ENCODE data around the gene TMEM150B.

TMEM150B gene

DNA sequence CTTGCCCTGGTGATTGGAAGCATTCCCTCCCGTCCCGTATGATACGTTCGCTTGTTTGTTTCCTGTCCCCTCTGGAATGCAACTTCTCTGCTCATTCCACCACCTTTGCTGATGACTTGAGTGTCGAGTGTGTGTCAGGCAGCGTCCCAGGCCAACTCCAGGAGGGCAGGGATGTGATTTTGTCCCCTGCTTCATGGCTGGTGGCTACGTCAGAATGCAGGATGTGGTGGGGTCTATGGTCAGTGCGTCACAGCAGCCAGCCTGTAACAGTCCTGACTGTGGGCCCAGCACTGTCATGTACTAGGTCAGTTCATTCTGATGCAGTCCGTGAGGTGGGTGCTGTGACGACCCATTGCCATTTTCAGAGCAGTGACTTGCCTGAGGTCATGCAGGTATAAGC lies 25.1 kb downstream of the TMEM150B start:
- no peak overlapping the region for H3K4me3 ChIP-seq (ENCODE audit: low read depth, low read length)
- H3K27me3 ChIP-seq (ENCODE audit: control insufficient read depth, insufficient read depth, low read length), result no peaks in the 10 kb centered on the region
- H3K4me1 ChIP-seq (ENCODE audit: control insufficient read depth, insufficient read depth, low read length), result peaks cover 3% of the 10 kb centered on the region
- H3K9ac ChIP-seq (ENCODE audit: low read depth, low read length), result no peak overlapping the region
- H3K9me3 ChIP-seq (ENCODE audit: control insufficient read depth, insufficient read depth, low read length), result no peaks in the 10 kb centered on the region
- peaks cover 44% of the 10 kb centered on the region for H3K36me3 ChIP-seq (ENCODE audit: control insufficient read depth, insufficient read depth, low read length)

DNA sequence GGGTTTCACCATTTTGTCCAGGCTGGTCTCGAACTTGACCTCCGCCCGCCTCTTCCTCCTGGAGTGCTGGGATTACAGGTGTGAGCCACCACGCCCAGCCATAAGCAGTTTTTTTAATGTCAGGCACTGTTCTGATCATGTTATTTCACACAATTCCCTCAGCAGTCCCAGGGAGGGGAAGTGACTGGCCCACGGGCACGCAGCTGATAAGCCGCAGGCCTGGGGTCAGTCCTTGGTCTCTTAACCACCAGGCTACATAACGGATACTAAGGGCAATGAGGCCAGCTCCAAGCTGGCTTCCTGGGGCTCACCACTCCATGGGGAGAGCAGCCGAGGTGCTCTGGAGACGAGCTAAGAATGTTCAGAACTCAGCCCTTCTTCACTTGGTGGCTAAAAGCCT lies 27.9 kb downstream of the TMEM150B start:
- H3K9me3 ChIP-seq (ENCODE audit: control insufficient read depth, insufficient read depth, low read length), result no peaks in the 10 kb centered on the region
- H3K36me3 ChIP-seq (ENCODE audit: control insufficient read depth, insufficient read depth, low read length), result peaks cover 31% of the 10 kb centered on the region
- peaks cover 3% of the 10 kb centered on the region for H3K4me1 ChIP-seq (ENCODE audit: control insufficient read depth, insufficient read depth, low read length)
- no peak overlapping the region for H3K4me3 ChIP-seq (ENCODE audit: low read depth, low read length)
- no peaks in the 10 kb centered on the region for H3K27me3 ChIP-seq (ENCODE audit: control insufficient read depth, insufficient read depth, low read length)
- no peak overlapping the region for H3K9ac ChIP-seq (ENCODE audit: low read depth, low read length)

DNA sequence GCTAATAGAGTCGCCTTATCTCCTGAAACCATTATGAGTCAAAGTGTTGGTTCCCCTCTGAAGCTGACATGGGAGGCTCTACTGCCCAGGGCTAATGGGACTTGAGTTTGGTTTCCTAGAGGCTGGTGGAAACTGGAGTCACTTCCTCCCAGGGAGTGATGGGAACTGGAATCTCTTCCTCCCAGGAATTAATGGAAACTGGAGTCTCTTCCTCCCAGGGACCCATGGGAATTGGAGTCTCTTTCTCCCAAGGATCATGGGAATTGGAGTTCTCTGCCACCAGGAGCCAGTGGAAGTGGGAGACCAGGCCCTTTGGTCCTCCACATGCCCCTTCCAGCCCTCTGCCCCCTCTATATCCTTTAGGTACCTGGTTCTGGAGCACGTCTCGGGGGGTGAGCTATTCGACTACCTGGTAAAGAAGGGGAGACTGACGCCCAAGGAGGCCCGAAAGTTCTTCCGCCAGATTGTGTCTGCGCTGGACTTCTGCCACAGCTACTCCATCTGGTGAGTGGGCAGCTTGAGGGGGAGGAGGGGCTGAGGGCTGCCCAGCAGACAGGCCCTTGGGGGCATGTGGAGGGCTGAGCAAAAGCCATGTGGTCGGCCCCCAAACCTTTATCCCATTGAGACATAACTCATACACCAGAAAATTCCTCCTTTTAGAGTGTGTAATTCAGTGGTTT lies 35.9 kb downstream of the TMEM150B start:
- H3K36me3 ChIP-seq (ENCODE audit: control insufficient read depth, insufficient read depth, low read length), result peaks cover 33% of the 10 kb centered on the region
- H3K4me1 ChIP-seq (ENCODE audit: control insufficient read depth, insufficient read depth, low read length), result no peaks in the 10 kb centered on the region
- H3K9me3 ChIP-seq (ENCODE audit: control insufficient read depth, insufficient read depth, low read length), result no peaks in the 10 kb centered on the region
- no peak overlapping the region for H3K4me3 ChIP-seq (ENCODE audit: low read depth, low read length)
- no peaks in the 10 kb centered on the region for H3K27me3 ChIP-seq (ENCODE audit: control insufficient read depth, insufficient read depth, low read length)
- no peak overlapping the region for H3K9ac ChIP-seq (ENCODE audit: low read depth, low read length)

DNA sequence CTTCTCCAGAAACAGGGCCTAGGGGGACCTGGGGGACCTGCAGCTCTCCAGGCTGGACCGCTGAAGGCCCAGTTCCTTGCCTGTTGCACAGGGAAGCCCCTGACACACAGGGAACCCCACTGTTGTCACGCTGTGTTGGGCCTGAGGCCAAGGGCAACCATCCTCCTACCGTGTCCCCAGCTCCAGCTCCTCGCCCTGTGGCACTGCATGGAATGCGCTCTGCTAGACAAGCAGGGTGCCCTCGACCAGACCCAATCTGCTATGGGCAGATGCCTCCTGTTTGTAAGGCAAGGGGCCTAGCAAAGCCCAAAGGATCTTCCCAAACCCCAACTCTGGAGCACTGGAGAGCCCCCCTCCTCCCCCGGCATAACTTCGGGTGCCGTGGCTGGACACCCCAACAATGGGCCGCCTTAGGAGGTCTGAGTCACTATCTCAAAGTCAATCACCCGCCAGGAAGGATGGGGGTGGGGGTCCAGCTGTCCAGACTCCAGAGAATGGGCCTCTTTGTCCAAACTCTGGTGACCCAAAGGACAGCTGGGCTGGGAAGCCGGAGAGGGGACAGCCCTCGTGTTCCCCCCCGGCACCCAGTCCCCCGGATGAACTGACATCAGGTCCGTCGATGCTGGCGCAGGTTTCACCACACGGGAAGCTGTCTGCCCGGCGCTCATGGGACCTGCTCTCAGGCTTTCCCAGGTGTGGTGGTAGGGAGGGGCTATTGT lies 37.6 kb downstream of the TMEM150B start:
- Histone ChIP-seq H3K36me3 (ENCODE audit: control insufficient read depth, insufficient read depth, low read length) (peaks cover 27% of the 10 kb centered on the region), H3K27me3 (ENCODE audit: control insufficient read depth, insufficient read depth, low read length) (no peaks in the 10 kb centered on the region), H3K4me1 (ENCODE audit: control insufficient read depth, insufficient read depth, low read length) (no peaks in the 10 kb centered on the region), H3K4me3 (ENCODE audit: low read depth, low read length) (no peak overlapping the region), H3K9ac (ENCODE audit: low read depth, low read length) (no peak overlapping the region), H3K9me3 (ENCODE audit: control insufficient read depth, insufficient read depth, low read length) (no peaks in the 10 kb centered on the region)

DNA sequence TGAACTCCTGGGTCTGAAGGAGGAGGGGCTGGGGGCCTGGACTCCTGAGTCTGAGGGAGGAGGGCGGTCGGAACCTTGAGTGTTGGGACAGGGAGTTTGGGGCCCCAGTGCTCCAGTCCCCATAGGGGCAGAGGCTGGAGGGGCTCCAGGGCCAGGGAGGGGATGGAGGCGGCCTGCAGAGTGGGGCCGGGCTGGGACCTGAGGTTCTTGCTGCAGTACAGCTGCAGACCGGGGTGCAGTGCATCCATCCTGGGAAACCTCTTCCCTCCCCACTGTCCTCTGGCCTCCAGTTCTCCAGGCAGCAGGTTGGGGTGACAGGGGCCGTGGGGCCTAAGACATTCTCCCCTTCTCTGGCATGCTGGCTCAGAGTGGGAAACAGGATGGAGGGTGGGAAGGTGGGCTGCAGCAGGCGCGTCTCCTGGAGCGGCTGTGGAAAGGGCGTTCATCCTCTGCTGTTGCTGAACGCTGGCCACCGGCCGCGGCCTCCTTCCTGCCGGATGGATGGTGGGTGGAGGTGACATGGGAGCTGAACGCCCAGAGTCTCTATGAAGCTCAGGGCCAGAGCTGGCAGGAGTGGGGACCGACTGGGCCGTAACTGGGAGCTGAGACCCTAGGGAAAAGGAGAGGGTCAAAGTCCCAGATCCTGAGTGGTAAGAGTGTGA lies 39.8 kb downstream of the TMEM150B start:
- Histone ChIP-seq H3K4me3 (ENCODE audit: low read depth, low read length) (peak overlapping the region; percentile 43), H3K36me3 (ENCODE audit: control insufficient read depth, insufficient read depth, low read length) (peaks cover 23% of the 10 kb centered on the region), H3K4me1 (ENCODE audit: control insufficient read depth, insufficient read depth, low read length) (peaks cover 6% of the 10 kb centered on the region), H3K9ac (ENCODE audit: low read depth, low read length) (no peak overlapping the region), H3K9me3 (ENCODE audit: control insufficient read depth, insufficient read depth, low read length) (no peaks in the 10 kb centered on the region), H3K27me3 (ENCODE audit: control insufficient read depth, insufficient read depth, low read length) (no peaks in the 10 kb centered on the region)

DNA sequence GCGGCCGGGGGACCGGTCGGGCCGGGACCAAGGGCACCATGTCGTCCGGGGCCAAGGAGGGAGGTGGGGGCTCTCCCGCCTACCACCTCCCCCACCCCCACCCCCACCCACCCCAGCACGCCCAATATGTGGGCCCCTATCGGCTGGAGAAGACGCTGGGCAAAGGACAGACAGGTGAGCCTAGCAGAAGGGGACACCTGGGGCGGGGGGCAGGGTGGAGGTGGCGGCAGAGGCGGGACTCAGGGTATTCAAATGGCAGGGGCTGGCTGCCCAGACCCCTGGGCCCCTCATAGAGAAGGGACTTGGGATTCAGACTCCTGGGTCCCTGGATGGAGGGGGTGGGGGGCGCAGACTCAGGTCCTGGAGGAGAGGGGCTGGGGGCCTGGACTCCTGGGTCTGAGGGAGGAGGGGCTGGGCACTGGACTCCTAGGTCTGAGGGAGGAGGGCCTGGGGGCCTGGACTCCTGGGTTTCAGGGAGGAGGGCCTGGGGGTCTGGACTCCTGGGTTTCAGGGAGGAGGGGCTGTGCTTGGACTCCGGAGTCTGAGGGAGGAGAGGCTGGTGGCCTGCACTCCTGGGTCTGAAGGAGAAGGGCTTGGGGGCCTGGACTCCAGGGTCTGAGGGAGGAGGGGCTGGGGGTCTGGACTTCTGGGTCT lies 40.6 kb downstream of the TMEM150B start:
- no peaks in the 10 kb centered on the region for H3K27me3 ChIP-seq (ENCODE audit: control insufficient read depth, insufficient read depth, low read length)
- peaks cover 21% of the 10 kb centered on the region for H3K36me3 ChIP-seq (ENCODE audit: control insufficient read depth, insufficient read depth, low read length)
- H3K9me3 ChIP-seq (ENCODE audit: control insufficient read depth, insufficient read depth, low read length), result no peaks in the 10 kb centered on the region
- H3K9ac ChIP-seq (ENCODE audit: low read depth, low read length), result peak overlapping the region; percentile 54
- peak overlapping the region; percentile 43 for H3K4me3 ChIP-seq (ENCODE audit: low read depth, low read length)
- H3K4me1 ChIP-seq (ENCODE audit: control insufficient read depth, insufficient read depth, low read length), result peaks cover 6% of the 10 kb centered on the region

DNA sequence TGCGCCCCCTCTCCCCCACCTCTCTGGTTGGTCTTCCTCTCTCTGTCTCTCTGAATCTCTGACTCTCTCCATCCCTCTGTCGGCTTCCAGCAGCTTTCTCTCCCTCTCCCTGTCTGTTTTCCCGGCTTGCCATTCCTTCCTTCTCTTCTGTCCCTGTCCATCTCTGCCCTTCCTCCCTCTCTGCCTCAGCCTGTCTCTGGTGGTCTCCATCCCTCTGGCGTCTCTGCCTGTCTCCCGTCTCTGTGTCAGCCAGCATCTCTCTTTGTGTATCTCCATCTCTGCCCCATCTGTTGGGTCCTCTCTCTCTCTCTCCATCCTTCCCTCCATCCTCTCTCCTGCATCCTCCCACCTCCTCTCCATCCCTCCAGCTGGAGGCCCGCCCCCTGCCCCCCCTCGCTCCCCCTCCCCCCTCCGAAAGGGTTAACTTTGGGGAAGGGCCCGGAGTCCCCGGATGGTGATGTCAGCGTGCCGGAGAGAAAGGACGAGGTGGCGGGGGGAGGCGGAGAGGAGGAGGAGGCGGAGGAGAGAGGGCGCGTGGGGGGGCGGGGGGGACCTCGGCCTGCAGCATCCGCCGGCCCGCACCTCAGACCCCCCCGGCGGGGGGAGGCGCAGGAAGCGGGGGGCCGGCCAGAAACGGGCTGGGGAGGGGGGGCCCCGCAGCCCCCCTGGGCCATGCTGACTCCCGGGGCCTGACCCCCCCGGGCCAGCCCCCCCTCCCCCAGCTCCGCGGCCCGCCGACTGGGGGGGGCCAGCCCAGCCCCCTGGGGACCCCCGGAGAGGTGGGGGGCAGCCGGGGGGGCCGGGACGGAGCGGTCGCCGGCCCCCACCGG lies 41.4 kb downstream of the TMEM150B start, which contains the start of gene BRSK1:
TSS of gene BRSK1 (plus strand) at position 450 of the 830 bp plus-strand sequence. CDS start 446 bp downstream, outside the sequence.
- peak within 1 kb of the TSS; percentile 54 for H3K9ac ChIP-seq (ENCODE audit: low read depth, low read length)

DNA sequence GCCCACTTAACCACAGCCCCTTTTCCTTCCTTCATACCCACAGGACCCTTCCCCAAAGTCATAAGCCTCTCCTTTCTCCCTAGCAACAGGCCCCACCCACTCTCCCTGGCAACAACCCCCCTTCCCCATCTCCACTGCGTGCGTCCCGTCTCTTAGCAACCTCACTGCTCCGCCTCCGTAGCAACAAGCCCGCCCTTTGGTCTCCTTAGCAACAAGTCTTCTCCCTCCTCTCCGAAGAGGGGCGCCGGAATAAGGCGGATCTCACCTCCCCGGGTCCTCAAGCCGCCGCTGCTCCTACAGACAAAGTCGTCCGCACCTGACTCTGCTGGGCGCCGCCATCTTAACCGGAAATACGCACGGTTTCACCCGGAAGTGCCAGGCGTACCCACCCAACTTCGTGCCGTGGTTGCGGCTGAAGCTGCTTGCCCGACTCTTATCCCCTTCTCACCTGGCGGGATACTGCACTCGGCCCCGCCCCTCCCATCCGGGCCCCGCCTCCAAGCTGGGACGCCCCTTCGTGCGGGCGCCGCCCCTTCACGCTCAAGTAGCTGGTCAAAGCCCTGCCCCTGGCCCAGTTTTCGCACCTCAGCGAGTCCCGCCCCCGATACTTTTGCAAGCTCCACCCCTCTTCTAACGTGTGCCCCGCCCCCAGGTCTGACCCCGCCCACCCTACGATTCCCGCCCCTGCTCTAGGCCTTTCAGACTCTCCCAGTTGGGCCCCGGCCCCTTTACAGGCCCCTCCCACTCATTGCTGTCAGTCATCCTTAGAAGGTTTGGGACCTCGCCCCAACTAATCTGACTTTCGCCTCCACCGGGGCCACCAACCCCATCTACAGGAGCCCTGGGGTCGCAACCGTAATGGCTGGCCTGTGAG lies 45.1 kb downstream of the TMEM150B start, which contains the start of gene HSPBP1:
TSS of gene HSPBP1 (minus strand) at position 341 of the 874 bp plus-strand sequence. CDS start 502 bp downstream, outside the sequence.
- Histone ChIP-seq H3K36me3 (ENCODE audit: control insufficient read depth, insufficient read depth, low read length) (peaks cover 9% of the 10 kb centered on the region), H3K4me3 (ENCODE audit: low read depth, low read length) (peak within 1 kb of the TSS; percentile 84), H3K27me3 (ENCODE audit: control insufficient read depth, insufficient read depth, low read length) (no peaks in the 10 kb centered on the region), H3K9ac (ENCODE audit: low read depth, low read length) (peak within 1 kb of the TSS; percentile 73), H3K4me1 (ENCODE audit: control insufficient read depth, insufficient read depth, low read length) (peaks cover 6% of the 10 kb centered on the region), H3K9me3 (ENCODE audit: control insufficient read depth, insufficient read depth, low read length) (no peaks in the 10 kb centered on the region)

More for the DNA sequence above, 41.4 kb downstream of the TMEM150B start, which contains the start of gene BRSK1:
- Histone ChIP-seq H3K9me3 (ENCODE audit: control insufficient read depth, insufficient read depth, low read length) (no peaks in the 10 kb centered on the region), H3K4me1 (ENCODE audit: control insufficient read depth, insufficient read depth, low read length) (peaks cover 6% of the 10 kb centered on the region), H3K36me3 (ENCODE audit: control insufficient read depth, insufficient read depth, low read length) (peaks cover 13% of the 10 kb centered on the region), H3K27me3 (ENCODE audit: control insufficient read depth, insufficient read depth, low read length) (no peaks in the 10 kb centered on the region), H3K4me3 (ENCODE audit: low read depth, low read length) (peak within 1 kb of the TSS; percentile 43)

DNA sequence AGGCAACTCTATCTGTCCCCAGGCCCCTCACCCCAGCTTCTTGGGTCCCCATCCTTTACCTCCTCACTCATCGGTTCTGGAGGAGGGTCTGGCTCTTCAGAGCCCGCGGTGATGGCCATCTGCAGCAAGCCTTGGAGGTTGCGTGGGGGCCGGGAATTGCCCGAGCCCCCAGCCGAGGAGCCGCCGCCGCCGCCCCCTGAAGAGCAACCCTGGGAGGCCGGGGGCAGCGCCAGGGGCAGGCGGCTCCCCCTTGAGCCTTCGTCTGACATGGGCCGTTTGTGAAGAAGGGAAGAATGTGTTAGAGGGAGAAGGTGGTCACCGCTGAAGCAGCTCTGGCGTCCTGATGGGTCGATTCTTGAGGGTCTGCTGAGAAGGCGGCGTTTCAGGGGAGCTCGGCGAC lies 45.8 kb downstream of the TMEM150B start:
- Histone ChIP-seq H3K36me3 (ENCODE audit: control insufficient read depth, insufficient read depth, low read length) (peaks cover 9% of the 10 kb centered on the region), H3K9ac (ENCODE audit: low read depth, low read length) (peak overlapping the region; percentile 47), H3K9me3 (ENCODE audit: control insufficient read depth, insufficient read depth, low read length) (no peaks in the 10 kb centered on the region), H3K27me3 (ENCODE audit: control insufficient read depth, insufficient read depth, low read length) (no peaks in the 10 kb centered on the region), H3K4me1 (ENCODE audit: control insufficient read depth, insufficient read depth, low read length) (peaks cover 6% of the 10 kb centered on the region), H3K4me3 (ENCODE audit: low read depth, low read length) (peak overlapping the region; percentile 84)

DNA sequence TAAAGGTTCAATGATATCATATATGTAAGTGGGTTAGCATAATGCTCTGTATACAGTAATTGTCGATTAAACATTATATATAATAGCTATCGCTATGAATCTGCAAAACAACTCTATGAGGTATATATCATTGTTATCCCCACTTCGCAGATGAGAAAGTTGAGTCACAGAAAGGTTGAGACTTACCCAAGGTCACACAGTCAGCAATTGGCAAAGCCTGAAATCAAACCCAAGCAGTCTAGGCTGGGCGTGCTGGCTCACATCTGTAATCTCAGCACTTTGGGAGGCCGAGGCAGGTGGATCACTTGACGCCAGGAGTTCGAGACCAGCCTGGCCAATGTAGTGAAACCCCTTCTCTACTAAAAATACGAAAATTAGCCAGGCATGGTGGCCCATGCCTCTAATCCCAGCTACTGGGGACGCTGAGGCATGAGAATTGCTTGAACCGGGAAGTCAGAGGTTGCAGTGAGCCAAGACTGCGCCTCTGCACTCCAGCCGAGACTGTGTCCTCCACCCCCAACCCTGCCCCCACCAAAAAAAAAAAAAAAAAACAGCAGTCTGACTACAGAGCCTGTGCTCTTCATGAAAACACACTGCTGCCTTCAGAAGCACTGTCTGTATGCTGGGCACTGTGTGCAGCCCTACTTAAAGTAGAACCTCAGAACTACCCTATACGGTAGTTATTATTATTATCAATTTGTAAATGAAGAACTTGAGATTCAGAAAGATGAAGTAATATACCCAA lies 46.6 kb downstream of the TMEM150B start:
- Histone ChIP-seq H3K4me3 (ENCODE audit: low read depth, low read length) (no peak overlapping the region), H3K4me1 (ENCODE audit: control insufficient read depth, insufficient read depth, low read length) (peaks cover 6% of the 10 kb centered on the region)

More for the DNA sequence above, 46.6 kb downstream of the TMEM150B start:
- Histone ChIP-seq H3K27me3 (ENCODE audit: control insufficient read depth, insufficient read depth, low read length) (no peaks in the 10 kb centered on the region), H3K9ac (ENCODE audit: low read depth, low read length) (no peak overlapping the region), H3K36me3 (ENCODE audit: control insufficient read depth, insufficient read depth, low read length) (peaks cover 11% of the 10 kb centered on the region), H3K9me3 (ENCODE audit: control insufficient read depth, insufficient read depth, low read length) (no peaks in the 10 kb centered on the region)

Data from iPS-15b (cell line).